Cardiac fibroblast (primary cell): Measurements from ENCODE around the gene BBLN.
"Not testable (repeated sequence)": the region's sequence is repeated elsewhere in the genome, so short reads cannot be mapped to it uniquely, and the experiment has no call there.

Experiments used
- DNase-seq, 2 donors: peaks; one replicate each; pipeline versions ENCODE4 v3.0.0 to v3.0.0-alpha.2; 2010; ENCODE audit warnings: low read depth in 2 of 2
- H3K4me3 ChIP-seq, 2 donors: replicated peaks in 1 of 2; 1 replicate in 1 of 2; 2 replicates in 1 of 2; pipeline ENCODE4 v1.5.1; 2011; ENCODE audit warnings: low read depth in 2 of 2, low read length in 2 of 2, mild to moderate bottlenecking in 2 of 2, moderate library complexity in 1 of 2
- CTCF ChIP-seq: IDR thresholded peaks from one replicate; pipeline ENCODE4 v1.5.1; 2011; ENCODE audit warnings: low read depth, mild to moderate bottlenecking, low read length, inconsistent platforms

Gene BBLN

DNA sequence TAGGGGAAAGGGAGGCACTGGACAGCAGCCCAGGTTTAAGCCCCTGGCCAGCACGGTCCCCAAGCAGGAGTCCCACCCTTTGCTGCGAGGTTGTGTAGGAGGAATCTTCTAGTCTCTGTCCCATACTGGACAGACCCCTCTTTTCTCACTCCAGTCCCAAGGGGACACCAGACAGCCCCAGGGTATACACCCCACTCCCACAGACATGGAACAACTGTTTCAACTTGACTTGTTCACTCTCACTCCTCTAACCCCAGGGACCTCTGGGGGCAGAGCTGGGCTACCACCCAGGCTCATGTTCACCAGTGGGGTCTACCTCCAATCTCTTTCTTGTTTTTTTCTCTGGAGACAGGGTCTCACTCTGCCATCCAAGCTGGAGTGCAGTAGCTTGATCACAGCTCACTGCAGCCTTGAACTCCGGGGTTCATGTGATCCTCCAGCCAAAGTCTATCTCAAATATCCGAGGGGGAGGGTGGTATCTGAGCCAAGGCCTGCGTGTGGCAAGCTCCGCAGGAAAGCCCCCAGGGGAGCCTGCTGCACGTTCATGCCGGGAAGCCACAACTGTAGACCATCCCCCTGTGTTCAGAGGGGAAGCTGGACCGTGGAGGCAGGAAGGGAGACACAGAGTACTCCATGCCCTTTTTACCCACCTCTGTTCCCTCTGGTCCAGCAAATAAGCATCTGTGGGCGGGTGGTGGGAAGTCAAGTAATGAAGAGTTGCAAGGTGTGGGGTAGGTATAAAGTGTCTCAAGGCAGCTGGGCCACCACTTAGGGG, 34.3 kb upstream of the BBLN start:
- peak in 1 of 2 donors; percentile 44 for DNase-seq
- no peak overlapping the region for H3K4me3 ChIP-seq
- TF ChIP-seq CTCF: no peak

GRCh38 chr9:128127568-128127989, 32.5 kb upstream of the BBLN start, which contains the start of gene PTGES2:
Gene PTGES2, minus strand, starts transcription at chr9:128127729. Its CDS starts 12 bp downstream, at chr9:128127717.
- TF ChIP-seq CTCF: no peak
- DNase-seq: peak; percentile 83 to 91
- H3K4me3 ChIP-seq: peak within 1 kb of the TSS; percentile 91 to 94

DNA sequence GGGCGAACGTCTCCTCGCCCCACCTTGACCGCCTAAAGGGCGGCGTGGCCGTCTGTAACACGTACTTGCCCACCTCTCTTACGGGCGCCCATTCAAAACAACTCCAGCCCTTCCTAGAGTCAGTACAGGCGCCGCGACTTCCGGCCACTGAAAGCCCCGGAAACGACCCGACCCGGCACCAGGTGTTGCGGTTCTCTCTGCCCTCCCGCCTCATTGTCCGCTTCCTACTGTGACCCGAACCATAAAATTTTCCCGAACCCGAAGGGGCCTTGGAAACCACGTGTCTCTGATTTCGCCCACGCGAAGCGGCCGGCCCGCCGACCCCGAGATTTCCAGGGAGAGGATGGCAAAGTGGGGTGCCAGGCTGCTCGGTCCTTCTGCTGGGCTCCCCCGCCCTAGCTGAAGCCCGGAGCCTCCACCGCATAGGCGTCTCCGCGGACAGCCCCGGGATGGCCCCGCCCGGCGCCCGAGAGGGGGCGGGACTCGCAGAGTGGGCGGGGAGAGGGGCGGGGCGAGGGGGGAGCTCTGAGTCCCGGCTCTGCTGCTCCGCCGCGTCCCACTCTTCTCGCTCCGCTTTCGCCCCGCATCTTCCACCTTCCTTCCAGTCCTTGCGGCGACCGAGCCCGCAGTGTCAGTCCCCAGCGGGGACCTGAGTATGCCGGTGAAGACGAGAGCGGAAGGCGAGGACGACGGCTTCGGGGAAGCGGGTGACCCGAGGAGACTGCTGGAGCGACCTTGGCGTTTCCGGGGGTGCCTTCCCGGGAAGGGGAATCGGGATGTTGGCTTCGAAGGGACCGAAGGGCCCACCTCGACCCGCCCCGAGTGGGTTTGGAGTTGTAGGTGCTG, 31.9 kb upstream of the BBLN start:
- peak overlapping the region; percentile 91 to 94 for H3K4me3 ChIP-seq
- no peak for TF ChIP-seq CTCF
- peak; percentile 93 to 95 for DNase-seq

DNA sequence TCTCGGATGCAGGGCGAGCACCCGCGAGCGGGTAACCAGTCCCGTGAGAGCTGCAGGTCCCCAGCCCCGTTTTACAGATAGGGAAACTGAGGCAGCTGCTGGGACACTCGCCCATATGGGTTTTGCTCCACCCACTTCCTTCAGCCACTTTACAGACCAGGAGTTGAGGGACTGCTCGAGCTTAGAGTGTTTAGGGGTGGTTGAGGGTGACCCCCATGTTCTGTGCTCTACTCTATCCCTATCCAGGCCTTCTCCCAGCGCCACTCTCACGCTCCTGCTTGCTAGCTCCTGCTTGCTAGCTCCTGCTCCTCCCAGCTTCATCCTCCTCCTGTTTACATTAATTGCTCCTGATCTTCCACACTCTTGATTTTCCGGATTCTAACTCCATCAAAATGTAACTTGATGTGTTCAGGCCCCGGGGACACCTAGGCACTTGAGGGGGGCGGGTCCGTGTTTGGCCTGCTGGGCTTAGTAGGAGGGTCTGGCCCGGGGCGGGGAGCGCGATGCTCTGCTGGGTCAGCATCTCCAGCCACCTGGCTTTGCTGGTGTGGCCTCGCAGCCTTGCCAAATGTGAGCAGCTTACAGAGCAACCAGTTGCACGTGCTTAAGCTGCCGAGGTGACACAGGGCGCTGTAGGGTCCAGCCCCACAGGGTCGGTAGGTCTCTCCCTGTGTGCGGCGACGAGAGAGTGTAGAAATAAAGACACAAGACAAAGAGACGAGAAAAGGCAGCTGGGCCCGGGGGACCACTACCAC, 31.1 kb upstream of the BBLN start:
- DNase-seq: no peak
- TF ChIP-seq CTCF: no peak

GRCh38 chr9:128129976-128130590, 30.0 kb upstream of the BBLN start:
- DNase-seq, H3K4me3 ChIP-seq: not testable (repeated sequence)
- TF ChIP-seq CTCF: peak; percentile 10

More for the DNA sequence above, 31.1 kb upstream of the BBLN start:
- peak overlapping the region; percentile 91 to 94 for H3K4me3 ChIP-seq

- H3K4me3 ChIP-seq: not testable (repeated sequence)
Measured at GRCh38 chr9:128130651-128131050, 29.4 kb upstream of the BBLN start.

DNA sequence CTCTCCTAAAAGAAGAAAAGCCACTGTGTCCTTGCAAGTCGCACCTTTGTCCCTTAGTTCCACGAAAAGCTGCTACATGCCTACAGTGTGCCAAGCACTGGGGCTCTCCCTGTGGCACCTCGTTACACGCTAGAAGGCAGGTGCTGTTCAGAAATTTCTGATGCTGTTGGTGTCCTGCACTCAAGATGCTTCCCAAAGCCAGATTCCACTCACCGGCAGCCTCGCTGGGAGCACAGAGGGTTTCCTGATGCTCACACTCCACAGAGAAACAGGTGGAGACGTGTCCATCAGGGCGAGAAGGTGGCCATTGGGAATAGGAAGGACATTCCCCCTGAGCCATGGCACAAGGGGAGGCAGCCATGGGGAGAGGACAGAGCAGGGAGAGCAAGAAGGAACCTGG, 28.7 kb upstream of the BBLN start:
- DNase-seq, H3K4me3 ChIP-seq: not testable (repeated sequence)

More at GRCh38 chr9:128130651-128131050, 29.4 kb upstream of the BBLN start:
- not testable (repeated sequence) for DNase-seq

DNA sequence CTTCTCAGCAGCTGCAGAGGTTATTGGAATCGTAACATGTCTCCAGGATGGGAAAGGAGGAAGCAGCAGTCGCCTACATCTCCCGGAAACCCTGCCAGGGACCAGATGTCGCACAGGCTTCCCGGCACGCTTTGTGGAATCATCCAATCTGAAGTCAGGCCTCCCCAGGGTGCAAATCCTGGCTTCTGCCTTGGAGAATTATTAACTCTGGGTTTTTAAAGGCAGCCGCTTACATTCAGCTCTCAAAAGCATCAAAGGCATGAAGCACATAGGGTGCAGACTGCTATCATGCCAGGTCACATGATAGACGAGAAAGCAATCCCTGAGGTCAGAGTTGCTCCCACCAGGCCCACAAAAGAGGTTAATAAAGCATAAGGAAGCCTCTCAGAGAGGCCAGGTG, 27.9 kb upstream of the BBLN start:
- DNase-seq: not testable (repeated sequence)

GRCh38 chr9:128135561-128135960, 24.5 kb upstream of the BBLN start:
- DNase-seq, H3K4me3 ChIP-seq: not testable (repeated sequence)

More for the DNA sequence above, 27.9 kb upstream of the BBLN start:
- not testable (repeated sequence) for H3K4me3 ChIP-seq
